Activated T-cell treated with anti-CD3 and anti-CD28 coated beads for 1 hour (primary cell): ENCODE measurements around the gene KCNJ11.
"Not testable (repeated sequence)": the region's sequence is repeated elsewhere in the genome, so short reads cannot be mapped to it uniquely, and the experiment has no call there.

ENCODE experiments used
- DNase-seq: peaks from one replicate; pipeline ENCODE4 v3.0.0-alpha.2; 2020; ENCODE audit warnings: low read depth

Gene KCNJ11

GRCh38 chr11:17388609-17389210, at the start of gene KCNJ11:
Gene KCNJ11, minus strand, starts transcription at chr11:17388659. Its CDS starts 568 bp downstream, at chr11:17388091.
- DNase-seq: peak; percentile 14

GRCh38 chr11:17437366-17437765, 48.9 kb upstream of the KCNJ11 start:
- DNase-seq: no peak

GRCh38 chr11:17434108-17434507, 45.6 kb upstream of the KCNJ11 start:
- DNase-seq: no peak

GRCh38 chr11:17432002-17432401, 43.5 kb upstream of the KCNJ11 start:
- DNase-seq: no peak

GRCh38 chr11:17431139-17431538, 42.7 kb upstream of the KCNJ11 start:
- DNase-seq: no peak

- DNase-seq: no peak
Measured at GRCh38 chr11:17430616-17431015, 42.2 kb upstream of the KCNJ11 start.

- no peak for DNase-seq
Measured at GRCh38 chr11:17428925-17429324, 40.5 kb upstream of the KCNJ11 start.

GRCh38 chr11:17428261-17428660, 39.8 kb upstream of the KCNJ11 start:
- DNase-seq: no peak

GRCh38 chr11:17426233-17426632, 37.8 kb upstream of the KCNJ11 start:
- DNase-seq: not testable (repeated sequence)

- DNase-seq: no peak
Measured at GRCh38 chr11:17423533-17424310, 35.3 kb upstream of the KCNJ11 start.

- no peak for DNase-seq
Measured at GRCh38 chr11:17421781-17422180, 33.3 kb upstream of the KCNJ11 start.

- DNase-seq: no peak
Measured at GRCh38 chr11:17418444-17419081, 30.1 kb upstream of the KCNJ11 start.

GRCh38 chr11:17416492-17416891, 28.0 kb upstream of the KCNJ11 start:
- DNase-seq: no peak

GRCh38 chr11:17415523-17416104, 27.2 kb upstream of the KCNJ11 start:
- no peak for DNase-seq

- no peak for DNase-seq
Measured at GRCh38 chr11:17414992-17415391, 26.5 kb upstream of the KCNJ11 start.

GRCh38 chr11:17414317-17414737, 25.9 kb upstream of the KCNJ11 start:
- DNase-seq: no peak

GRCh38 chr11:17413414-17414316, 25.2 kb upstream of the KCNJ11 start:
- no peak for DNase-seq

- DNase-seq: no peak
Measured at GRCh38 chr11:17412488-17413180, 24.2 kb upstream of the KCNJ11 start.

- no peak for DNase-seq
Measured at GRCh38 chr11:17411418-17411817, 23.0 kb upstream of the KCNJ11 start.

GRCh38 chr11:17410606-17411379, 22.3 kb upstream of the KCNJ11 start:
- no peak for DNase-seq
